Keratinocyte (primary cell): ENCODE data around the gene SARS2.

Experiments
- EZH2 ChIP-seq: IDR thresholded peaks from one replicate; pipeline ENCODE4 v1.6.1; 2012; ENCODE audit warnings: inconsistent platforms, mild to moderate bottlenecking, low read length, moderate library complexity
- TF ChIP-seq, protein P1 (sequence below), 3 experiments: IDR thresholded peaks in 1 of 3; conservative IDR thresholded peaks in 1 of 3; optimal IDR thresholded peaks in 1 of 3; 2 replicates in 2 of 3; 3 replicates in 1 of 3; pipeline versions ENCODE3 to v1.5.1; 2011; ENCODE audit warnings: low read length in 3 of 3, mild to moderate bottlenecking in 3 of 3, moderate library complexity in 2 of 3, control low read depth in 1 of 3, inconsistent platforms in 1 of 3; ENCODE audit not compliant: insufficient read depth in 2 of 3; ENCODE audit errors: extremely low read depth in 1 of 3

DNA sequence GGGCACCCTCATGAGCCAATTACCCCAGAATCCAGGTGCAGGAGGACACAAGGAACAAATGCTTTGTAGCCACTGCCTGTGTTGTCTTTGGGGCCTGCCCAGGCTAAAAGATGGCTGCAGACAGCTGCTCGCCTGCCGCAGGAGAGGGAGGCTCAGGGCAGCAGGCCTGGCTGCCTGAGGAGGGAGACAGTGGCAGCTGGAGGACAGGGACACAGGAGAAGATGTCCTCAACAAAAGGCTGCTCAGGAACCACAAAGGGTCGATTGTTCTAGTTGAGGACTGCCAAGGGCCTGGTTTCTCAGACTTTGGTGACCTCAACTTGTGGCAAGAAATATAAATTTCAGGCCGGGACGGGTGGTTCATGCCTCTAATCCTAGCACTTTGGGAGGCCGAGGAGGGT, 38.8 kb downstream of the SARS2 start:
- TF ChIP-seq, protein P1, sequence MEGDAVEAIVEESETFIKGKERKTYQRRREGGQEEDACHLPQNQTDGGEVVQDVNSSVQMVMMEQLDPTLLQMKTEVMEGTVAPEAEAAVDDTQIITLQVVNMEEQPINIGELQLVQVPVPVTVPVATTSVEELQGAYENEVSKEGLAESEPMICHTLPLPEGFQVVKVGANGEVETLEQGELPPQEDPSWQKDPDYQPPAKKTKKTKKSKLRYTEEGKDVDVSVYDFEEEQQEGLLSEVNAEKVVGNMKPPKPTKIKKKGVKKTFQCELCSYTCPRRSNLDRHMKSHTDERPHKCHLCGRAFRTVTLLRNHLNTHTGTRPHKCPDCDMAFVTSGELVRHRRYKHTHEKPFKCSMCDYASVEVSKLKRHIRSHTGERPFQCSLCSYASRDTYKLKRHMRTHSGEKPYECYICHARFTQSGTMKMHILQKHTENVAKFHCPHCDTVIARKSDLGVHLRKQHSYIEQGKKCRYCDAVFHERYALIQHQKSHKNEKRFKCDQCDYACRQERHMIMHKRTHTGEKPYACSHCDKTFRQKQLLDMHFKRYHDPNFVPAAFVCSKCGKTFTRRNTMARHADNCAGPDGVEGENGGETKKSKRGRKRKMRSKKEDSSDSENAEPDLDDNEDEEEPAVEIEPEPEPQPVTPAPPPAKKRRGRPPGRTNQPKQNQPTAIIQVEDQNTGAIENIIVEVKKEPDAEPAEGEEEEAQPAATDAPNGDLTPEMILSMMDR (optimal IDR thresholded peaks at IDR 0.05 in 1 of 3, IDR thresholded peaks at IDR 0.05 in 1 of 3, conservative IDR thresholded peaks at IDR 0.05 in 1 of 3; ENCODE audit: extremely low read depth in 1 of 3, insufficient read depth in 2 of 3, low read length in 3 of 3): no peak
- no peak for TF ChIP-seq EZH2
